Effector CD8-positive, alpha-beta T cell (primary cell): ENCODE measurements around the gene TFCP2L1.
"Not testable (repeated sequence)": the region's sequence is repeated elsewhere in the genome, so short reads cannot be mapped to it uniquely, and the experiment has no call there.

ENCODE experiments used
- DNase-seq: peaks from one replicate; lab custom pipeline; 2025; lab: John Stamatoyannopoulos, UW
- total RNA-seq, 4 experiments: gene quantifications; one replicate each; lab custom pipeline; 2026; lab: John Stamatoyannopoulos, UW

TFCP2L1 gene
- 0.62 to 4.5 (median 1.7) reads per million in 4 experiments for total RNA-seq

GRCh38 chr2:121284463-121285449 is at the start of gene TFCP2L1:
TSS of gene TFCP2L1 (minus strand) at chr2:121285202. CDS start at chr2:121285109, 93 bp downstream.
- no peak for DNase-seq

GRCh38 chr2:121333834-121334558 is 49.0 kb upstream of the TFCP2L1 start:
- no peak for DNase-seq

- DNase-seq: no peak
Measured at GRCh38 chr2:121333231-121333630, 48.2 kb upstream of the TFCP2L1 start.

- not testable (repeated sequence) for DNase-seq
Measured at GRCh38 chr2:121331324-121331723, 46.3 kb upstream of the TFCP2L1 start.

- DNase-seq: no peak
Measured at GRCh38 chr2:121330921-121331320, 45.9 kb upstream of the TFCP2L1 start.

GRCh38 chr2:121329786-121330185 is 44.8 kb upstream of the TFCP2L1 start:
- no peak for DNase-seq

- DNase-seq: no peak
Measured at GRCh38 chr2:121326628-121327027, 41.6 kb upstream of the TFCP2L1 start.

GRCh38 chr2:121324601-121325000 is 39.6 kb upstream of the TFCP2L1 start:
- no peak for DNase-seq

GRCh38 chr2:121321476-121321875 is 36.5 kb upstream of the TFCP2L1 start:
- no peak for DNase-seq

- no peak for DNase-seq
Measured at GRCh38 chr2:121319941-121320340, 34.9 kb upstream of the TFCP2L1 start.

GRCh38 chr2:121316986-121317385 is 32.0 kb upstream of the TFCP2L1 start:
- no peak for DNase-seq

GRCh38 chr2:121313701-121314100 is 28.7 kb upstream of the TFCP2L1 start:
- DNase-seq: not testable (repeated sequence)

GRCh38 chr2:121309801-121310200 is 24.8 kb upstream of the TFCP2L1 start:
- DNase-seq: no peak

- DNase-seq: no peak
Measured at GRCh38 chr2:121309323-121309722, 24.3 kb upstream of the TFCP2L1 start.

GRCh38 chr2:121307048-121307447 is 22.0 kb upstream of the TFCP2L1 start:
- no peak for DNase-seq

- DNase-seq: no peak
Measured at GRCh38 chr2:121304941-121305340, 19.9 kb upstream of the TFCP2L1 start.

- DNase-seq: no peak
Measured at GRCh38 chr2:121303531-121304263, 18.7 kb upstream of the TFCP2L1 start.

GRCh38 chr2:121301190-121301589 is 16.2 kb upstream of the TFCP2L1 start:
- DNase-seq: not testable (repeated sequence)

- no peak for DNase-seq
Measured at GRCh38 chr2:121298476-121298875, 13.5 kb upstream of the TFCP2L1 start.

GRCh38 chr2:121297866-121298265 is 12.9 kb upstream of the TFCP2L1 start:
- DNase-seq: not testable (repeated sequence)

- no peak for DNase-seq
Measured at GRCh38 chr2:121297217-121297830, 12.3 kb upstream of the TFCP2L1 start.
